ENCODE measurements around the gene LRP5. TPM values are rescaled to one million over a fixed set of nuclear protein-coding genes. Genes with fewer than 3 reads are reported as not detected.

Gene LRP5
- total and polyA plus RNA-seq, 9 donors = 3.1 to 63.8 (median 47.2) TPM

DNA sequence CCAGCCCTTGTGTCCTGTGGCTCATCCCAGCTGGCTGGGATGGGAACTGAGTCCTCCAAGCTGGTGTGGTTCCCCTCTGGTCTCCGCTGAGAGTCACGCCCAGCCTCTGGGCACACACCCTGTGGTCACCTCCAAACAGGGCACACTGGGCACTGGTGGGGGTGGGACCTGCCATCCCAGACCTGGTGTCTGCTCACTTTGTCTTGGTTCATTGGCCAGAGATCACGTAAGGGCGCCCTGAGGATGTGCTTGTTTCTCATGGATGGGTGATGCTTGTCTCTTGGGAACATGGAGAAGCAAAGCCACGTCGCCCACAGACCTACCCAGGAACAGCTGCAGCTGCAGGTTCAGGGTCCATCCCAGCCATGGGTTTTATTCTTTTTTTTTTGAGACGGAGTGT is 43.1 kb downstream of the LRP5 start:
- no peaks in the 10 kb centered on the region for H3K36me3 ChIP-seq
- peaks cover 12% of the 10 kb centered on the region for H3K4me1 ChIP-seq (ENCODE audit: insufficient read depth)
- no peaks in the 10 kb centered on the region for H3K9me3 ChIP-seq
- no peak overlapping the region for H3K4me3 ChIP-seq
- intact Hi-C loops (cut with DNase I) = no loop called here
- peak overlapping the region; percentile 21 to 72 for H3K27ac ChIP-seq
- 92 to 97% (median 94%) methylated on average over 7 of the region's 7 CpGs for WGBS, 3 donors
- H3K27me3 ChIP-seq = no peaks in the 10 kb centered on the region
- DNase-seq = no peak
- TF ChIP-seq POLR2A (IDR thresholded peaks at IDR 0.05) (no peak), EP300 (IDR thresholded peaks at IDR 0.05) (no peak)
- TF ChIP-seq, protein P1, sequence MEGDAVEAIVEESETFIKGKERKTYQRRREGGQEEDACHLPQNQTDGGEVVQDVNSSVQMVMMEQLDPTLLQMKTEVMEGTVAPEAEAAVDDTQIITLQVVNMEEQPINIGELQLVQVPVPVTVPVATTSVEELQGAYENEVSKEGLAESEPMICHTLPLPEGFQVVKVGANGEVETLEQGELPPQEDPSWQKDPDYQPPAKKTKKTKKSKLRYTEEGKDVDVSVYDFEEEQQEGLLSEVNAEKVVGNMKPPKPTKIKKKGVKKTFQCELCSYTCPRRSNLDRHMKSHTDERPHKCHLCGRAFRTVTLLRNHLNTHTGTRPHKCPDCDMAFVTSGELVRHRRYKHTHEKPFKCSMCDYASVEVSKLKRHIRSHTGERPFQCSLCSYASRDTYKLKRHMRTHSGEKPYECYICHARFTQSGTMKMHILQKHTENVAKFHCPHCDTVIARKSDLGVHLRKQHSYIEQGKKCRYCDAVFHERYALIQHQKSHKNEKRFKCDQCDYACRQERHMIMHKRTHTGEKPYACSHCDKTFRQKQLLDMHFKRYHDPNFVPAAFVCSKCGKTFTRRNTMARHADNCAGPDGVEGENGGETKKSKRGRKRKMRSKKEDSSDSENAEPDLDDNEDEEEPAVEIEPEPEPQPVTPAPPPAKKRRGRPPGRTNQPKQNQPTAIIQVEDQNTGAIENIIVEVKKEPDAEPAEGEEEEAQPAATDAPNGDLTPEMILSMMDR (IDR thresholded peaks at IDR 0.05) = no peak

DNA sequence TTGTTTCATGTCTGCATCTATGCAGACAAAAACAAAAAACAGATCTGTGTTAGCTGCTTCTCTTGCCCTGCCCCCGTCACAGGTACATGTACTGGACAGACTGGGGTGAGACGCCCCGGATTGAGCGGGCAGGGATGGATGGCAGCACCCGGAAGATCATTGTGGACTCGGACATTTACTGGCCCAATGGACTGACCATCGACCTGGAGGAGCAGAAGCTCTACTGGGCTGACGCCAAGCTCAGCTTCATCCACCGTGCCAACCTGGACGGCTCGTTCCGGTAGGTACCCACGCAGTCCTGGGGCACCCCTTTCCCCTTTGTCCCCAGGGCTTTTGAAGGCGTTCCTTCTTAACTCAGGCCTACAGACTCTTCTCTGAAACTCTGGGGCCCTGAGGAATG is 45.2 kb downstream of the LRP5 start:
- H3K27ac ChIP-seq = no peak overlapping the region
- no peaks in the 10 kb centered on the region for H3K9me3 ChIP-seq
- peaks cover 12% of the 10 kb centered on the region for H3K4me1 ChIP-seq (ENCODE audit: insufficient read depth)
- H3K27me3 ChIP-seq = no peaks in the 10 kb centered on the region
- DNase-seq = no peak
- intact Hi-C loops (cut with DNase I) = no loop called here
- TF ChIP-seq, protein P1 (IDR thresholded peaks at IDR 0.05) = no peak
- TF ChIP-seq EP300 (IDR thresholded peaks at IDR 0.05) (no peak), POLR2A (IDR thresholded peaks at IDR 0.05) (no peak)
- H3K4me3 ChIP-seq = no peak overlapping the region
- 87 to 96% (median 94%) methylated on average over 14 of the region's 14 CpGs for WGBS, 3 donors
- no peaks in the 10 kb centered on the region for H3K36me3 ChIP-seq

DNA sequence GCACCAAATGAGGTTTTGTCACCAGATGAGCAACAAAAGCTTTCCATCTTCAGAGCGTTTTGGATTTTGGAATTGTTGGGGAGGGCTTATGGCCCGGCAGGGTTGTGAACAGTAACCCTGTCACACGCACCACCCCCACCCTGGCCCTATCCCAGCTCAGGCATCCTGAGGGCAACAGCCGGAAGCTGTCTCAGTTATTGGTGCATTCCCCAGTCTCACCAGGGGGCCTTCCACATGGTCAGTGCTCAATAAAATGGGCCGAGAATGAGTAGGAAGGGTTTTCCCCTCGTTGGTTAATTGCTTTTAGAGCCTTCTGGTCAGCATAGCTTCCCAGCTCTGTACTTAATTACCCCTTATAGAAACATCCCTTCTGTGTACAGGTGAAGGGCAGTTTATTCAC is 46.0 kb downstream of the LRP5 start:
- no peaks in the 10 kb centered on the region for H3K27me3 ChIP-seq
- WGBS, 3 donors = 57 to 66% (median 60%) methylated on average over 6 of the region's 6 CpGs
- intact Hi-C loops (cut with DNase I) = no loop called here
- H3K4me3 ChIP-seq = no peak overlapping the region
- no peaks in the 10 kb centered on the region for H3K36me3 ChIP-seq
- no peaks in the 10 kb centered on the region for H3K9me3 ChIP-seq
- H3K27ac ChIP-seq = no peak overlapping the region
- peaks cover 12% of the 10 kb centered on the region for H3K4me1 ChIP-seq (ENCODE audit: insufficient read depth)
- no peak for DNase-seq
- TF ChIP-seq POLR2A (IDR thresholded peaks at IDR 0.05) (no peak), EP300 (IDR thresholded peaks at IDR 0.05) (no peak)
- TF ChIP-seq, protein P1 (IDR thresholded peaks at IDR 0.05) = no peak

DNA sequence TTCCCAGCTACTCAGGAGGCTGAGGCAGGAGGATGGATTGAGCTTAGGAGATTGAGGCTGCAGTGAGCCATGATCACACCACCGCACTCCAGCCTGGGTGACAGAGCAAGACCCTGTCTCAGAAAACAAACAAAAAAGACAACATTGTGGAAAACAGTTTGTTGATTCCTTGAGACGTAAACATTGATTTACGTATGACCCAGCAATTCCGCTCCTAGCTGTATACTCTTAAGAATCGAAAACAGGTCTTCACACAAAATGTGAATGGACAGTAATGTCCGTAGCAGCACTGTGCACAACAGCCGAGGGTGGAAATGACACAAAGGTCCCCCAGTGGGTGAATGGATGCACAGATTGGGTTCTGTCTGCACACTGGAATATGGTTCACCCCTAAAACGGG is 49.3 kb downstream of the LRP5 start:
- Histone ChIP-seq H3K4me1 (ENCODE audit: insufficient read depth) (no peaks in the 10 kb centered on the region), H3K27me3 (no peaks in the 10 kb centered on the region), H3K9me3 (no peaks in the 10 kb centered on the region), H3K27ac (no peak overlapping the region), H3K4me3 (no peak overlapping the region), H3K36me3 (no peaks in the 10 kb centered on the region)
- intact Hi-C loops (cut with DNase I) = no loop called here
- WGBS, 3 donors = 95 to 98% (median 97%) methylated on average over 8 of the region's 8 CpGs
- TF ChIP-seq POLR2A (IDR thresholded peaks at IDR 0.05) (no peak), EP300 (IDR thresholded peaks at IDR 0.05) (no peak)
- TF ChIP-seq, protein P1 (IDR thresholded peaks at IDR 0.05) = no peak
- no peak for DNase-seq

Data from ovary (tissue), 9 donors.